ENCODE data around the gene NXNL2.

DNA sequence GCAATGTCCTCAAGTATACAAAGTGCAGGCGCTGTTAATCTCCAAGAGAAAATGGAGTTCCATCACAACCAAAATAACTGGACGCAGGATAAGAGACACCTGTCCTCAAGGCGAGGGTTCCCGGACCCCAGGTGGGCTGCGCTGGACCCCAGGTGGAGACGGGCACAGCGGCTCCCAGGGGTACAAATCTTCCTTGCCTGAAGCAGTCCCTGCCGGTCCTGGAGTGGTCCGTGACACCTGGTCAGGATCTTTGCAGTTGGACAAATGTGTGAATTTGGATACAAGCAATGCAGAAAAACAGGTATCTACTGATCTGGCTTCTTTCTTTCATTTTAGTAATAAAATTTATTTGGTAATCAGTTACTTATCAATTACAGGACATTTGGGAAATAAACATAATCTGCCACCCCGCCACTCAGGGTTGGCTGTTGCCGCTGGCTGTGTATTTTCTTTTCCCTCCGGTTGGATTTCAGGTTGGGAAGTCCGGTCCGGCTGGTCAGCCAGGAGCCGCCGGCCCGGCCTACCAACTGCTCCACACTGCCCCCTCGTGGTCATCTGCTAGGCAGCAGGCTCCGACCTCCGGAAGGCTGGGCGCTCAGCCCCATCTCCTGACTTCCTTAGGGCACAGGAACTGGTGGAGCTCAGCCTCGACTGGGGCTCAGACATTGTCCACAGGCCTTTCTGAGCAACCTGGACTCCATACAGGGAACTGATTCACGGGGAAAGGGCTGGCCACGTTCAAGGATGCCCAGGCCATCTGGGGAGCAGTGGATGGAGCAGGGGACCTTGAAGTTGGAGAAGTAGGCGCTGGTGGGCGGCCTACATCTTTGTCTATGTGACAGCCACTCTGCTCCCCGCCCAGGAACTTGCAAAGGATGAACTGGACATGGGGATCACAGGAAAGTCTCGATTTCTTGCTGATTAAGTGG is 43.4 kb downstream of the NXNL2 start:
- TF ChIP-seq, protein P1, sequence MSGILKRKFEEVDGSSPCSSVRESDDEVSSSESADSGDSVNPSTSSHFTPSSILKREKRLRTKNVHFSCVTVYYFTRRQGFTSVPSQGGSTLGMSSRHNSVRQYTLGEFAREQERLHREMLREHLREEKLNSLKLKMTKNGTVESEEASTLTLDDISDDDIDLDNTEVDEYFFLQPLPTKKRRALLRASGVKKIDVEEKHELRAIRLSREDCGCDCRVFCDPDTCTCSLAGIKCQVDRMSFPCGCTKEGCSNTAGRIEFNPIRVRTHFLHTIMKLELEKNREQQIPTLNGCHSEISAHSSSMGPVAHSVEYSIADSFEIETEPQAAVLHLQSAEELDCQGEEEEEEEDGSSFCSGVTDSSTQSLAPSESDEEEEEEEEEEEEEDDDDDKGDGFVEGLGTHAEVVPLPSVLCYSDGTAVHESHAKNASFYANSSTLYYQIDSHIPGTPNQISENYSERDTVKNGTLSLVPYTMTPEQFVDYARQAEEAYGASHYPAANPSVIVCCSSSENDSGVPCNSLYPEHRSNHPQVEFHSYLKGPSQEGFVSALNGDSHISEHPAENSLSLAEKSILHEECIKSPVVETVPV (CRISPR knock-in tag; IDR thresholded peaks at IDR 0.05): no peak
- TF ChIP-seq ZNF8 (CRISPR knock-in tag; IDR thresholded peaks at IDR 0.05) (no peak), PPARA (CRISPR knock-in tag; IDR thresholded peaks at IDR 0.05; ENCODE audit: borderline replicate concordance) (no peak)
- TF ChIP-seq, protein P2, sequence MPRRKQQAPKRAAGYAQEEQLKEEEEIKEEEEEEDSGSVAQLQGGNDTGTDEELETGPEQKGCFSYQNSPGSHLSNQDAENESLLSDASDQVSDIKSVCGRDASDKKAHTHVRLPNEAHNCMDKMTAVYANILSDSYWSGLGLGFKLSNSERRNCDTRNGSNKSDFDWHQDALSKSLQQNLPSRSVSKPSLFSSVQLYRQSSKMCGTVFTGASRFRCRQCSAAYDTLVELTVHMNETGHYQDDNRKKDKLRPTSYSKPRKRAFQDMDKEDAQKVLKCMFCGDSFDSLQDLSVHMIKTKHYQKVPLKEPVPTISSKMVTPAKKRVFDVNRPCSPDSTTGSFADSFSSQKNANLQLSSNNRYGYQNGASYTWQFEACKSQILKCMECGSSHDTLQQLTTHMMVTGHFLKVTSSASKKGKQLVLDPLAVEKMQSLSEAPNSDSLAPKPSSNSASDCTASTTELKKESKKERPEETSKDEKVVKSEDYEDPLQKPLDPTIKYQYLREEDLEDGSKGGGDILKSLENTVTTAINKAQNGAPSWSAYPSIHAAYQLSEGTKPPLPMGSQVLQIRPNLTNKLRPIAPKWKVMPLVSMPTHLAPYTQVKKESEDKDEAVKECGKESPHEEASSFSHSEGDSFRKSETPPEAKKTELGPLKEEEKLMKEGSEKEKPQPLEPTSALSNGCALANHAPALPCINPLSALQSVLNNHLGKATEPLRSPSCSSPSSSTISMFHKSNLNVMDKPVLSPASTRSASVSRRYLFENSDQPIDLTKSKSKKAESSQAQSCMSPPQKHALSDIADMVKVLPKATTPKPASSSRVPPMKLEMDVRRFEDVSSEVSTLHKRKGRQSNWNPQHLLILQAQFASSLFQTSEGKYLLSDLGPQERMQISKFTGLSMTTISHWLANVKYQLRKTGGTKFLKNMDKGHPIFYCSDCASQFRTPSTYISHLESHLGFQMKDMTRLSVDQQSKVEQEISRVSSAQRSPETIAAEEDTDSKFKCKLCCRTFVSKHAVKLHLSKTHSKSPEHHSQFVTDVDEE (CRISPR knock-in tag; IDR thresholded peaks at IDR 0.05): no peak
- TF ChIP-seq, protein P3, sequence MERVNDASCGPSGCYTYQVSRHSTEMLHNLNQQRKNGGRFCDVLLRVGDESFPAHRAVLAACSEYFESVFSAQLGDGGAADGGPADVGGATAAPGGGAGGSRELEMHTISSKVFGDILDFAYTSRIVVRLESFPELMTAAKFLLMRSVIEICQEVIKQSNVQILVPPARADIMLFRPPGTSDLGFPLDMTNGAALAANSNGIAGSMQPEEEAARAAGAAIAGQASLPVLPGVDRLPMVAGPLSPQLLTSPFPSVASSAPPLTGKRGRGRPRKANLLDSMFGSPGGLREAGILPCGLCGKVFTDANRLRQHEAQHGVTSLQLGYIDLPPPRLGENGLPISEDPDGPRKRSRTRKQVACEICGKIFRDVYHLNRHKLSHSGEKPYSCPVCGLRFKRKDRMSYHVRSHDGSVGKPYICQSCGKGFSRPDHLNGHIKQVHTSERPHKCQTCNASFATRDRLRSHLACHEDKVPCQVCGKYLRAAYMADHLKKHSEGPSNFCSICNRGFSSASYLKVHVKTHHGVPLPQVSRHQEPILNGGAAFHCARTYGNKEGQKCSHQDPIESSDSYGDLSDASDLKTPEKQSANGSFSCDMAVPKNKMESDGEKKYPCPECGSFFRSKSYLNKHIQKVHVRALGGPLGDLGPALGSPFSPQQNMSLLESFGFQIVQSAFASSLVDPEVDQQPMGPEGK (CRISPR knock-in tag; IDR thresholded peaks at IDR 0.05; ENCODE audit: borderline replicate concordance): no peak
